HG03108 (cell line): ENCODE results near the gene POLR1B.
"Not testable (repeated sequence)": the region's sequence is repeated elsewhere in the genome, so short reads cannot be mapped to it uniquely, and the experiment has no call there.

Source experiments
- ATAC-seq: cut with Tn5 transposase; IDR thresholded peaks from one replicate; pipeline ENCODE4 v1.9.1; 2021; ENCODE audit warnings: moderate library complexity; ENCODE audit not compliant: unreplicated experiment

Gene POLR1B

GRCh38 chr2:112600634-112601033 is 58.4 kb downstream of the POLR1B start:
- ATAC-seq: no peak

- no peak for ATAC-seq
Observed at GRCh38 chr2:112601754-112602153, 59.5 kb downstream of the POLR1B start.

- no peak for ATAC-seq
Observed at GRCh38 chr2:112602917-112603316, 60.7 kb downstream of the POLR1B start.

GRCh38 chr2:112603731-112604130 is 61.5 kb downstream of the POLR1B start:
- ATAC-seq: no peak

GRCh38 chr2:112604952-112605351 is 62.7 kb downstream of the POLR1B start:
- ATAC-seq: no peak

GRCh38 chr2:112605926-112606325 is 63.7 kb downstream of the POLR1B start:
- ATAC-seq: no peak

- ATAC-seq: no peak
Observed at GRCh38 chr2:112606547-112606946, 64.3 kb downstream of the POLR1B start.

- ATAC-seq: no peak
Observed at GRCh38 chr2:112607680-112608438, 65.6 kb downstream of the POLR1B start.

- ATAC-seq: not testable (repeated sequence)
Observed at GRCh38 chr2:112609320-112609719, 67.1 kb downstream of the POLR1B start.

- not testable (repeated sequence) for ATAC-seq
Observed at GRCh38 chr2:112612283-112612682, 70.0 kb downstream of the POLR1B start.

GRCh38 chr2:112614201-112614840 is 72.1 kb downstream of the POLR1B start:
- no peak for ATAC-seq

- no peak for ATAC-seq
Observed at GRCh38 chr2:112615051-112615450, 72.8 kb downstream of the POLR1B start.

GRCh38 chr2:112615798-112616197 is 73.5 kb downstream of the POLR1B start:
- ATAC-seq: not testable (repeated sequence)

GRCh38 chr2:112618383-112618782 is 76.1 kb downstream of the POLR1B start:
- ATAC-seq: no peak

GRCh38 chr2:112621790-112622527 is 79.7 kb downstream of the POLR1B start:
- ATAC-seq: no peak

GRCh38 chr2:112622528-112622849 is 80.2 kb downstream of the POLR1B start:
- ATAC-seq: no peak

- ATAC-seq: no peak
Observed at GRCh38 chr2:112623913-112624777, 81.9 kb downstream of the POLR1B start.

- ATAC-seq: no peak
Observed at GRCh38 chr2:112625474-112626114, 83.3 kb downstream of the POLR1B start.

- no peak for ATAC-seq
Observed at GRCh38 chr2:112626604-112627059, 84.4 kb downstream of the POLR1B start.
